Trophoblast cell (in vitro differentiated cells and primary cell): ENCODE measurements around the gene TMEM53.

ENCODE experiments used
- DNase-seq, 2 donors: peaks; one replicate each; pipeline ENCODE4 v3.0.0-alpha.2; 2016
- H2AFZ ChIP-seq: 2 replicates; pipeline ENCODE4 v1.6.1; 2013; ENCODE audit warnings: low read length, moderate library complexity, mild to moderate bottlenecking; ENCODE audit not compliant: insufficient read depth, poor library complexity
- H2AK5ac ChIP-seq: 2 replicates; pipeline ENCODE4 v1.6.1; 2013; ENCODE audit warnings: mild to moderate bottlenecking, low read length
- H2BK120ac ChIP-seq: 2 replicates; pipeline ENCODE4 v1.6.1; 2013; ENCODE audit warnings: low read length, mild to moderate bottlenecking, moderate library complexity; ENCODE audit not compliant: insufficient read depth, poor library complexity
- H2BK12ac ChIP-seq: 2 replicates; pipeline ENCODE4 v1.6.1; 2013; ENCODE audit warnings: mild to moderate bottlenecking, low read length, moderate library complexity
- H2BK5ac ChIP-seq: 2 replicates; pipeline ENCODE4 v1.6.1; 2013; ENCODE audit warnings: low read length, low read depth, moderate library complexity, mild to moderate bottlenecking; ENCODE audit not compliant: poor library complexity
- H3K14ac ChIP-seq: 2 replicates; pipeline ENCODE4 v1.6.1; 2013; ENCODE audit warnings: mild to moderate bottlenecking, low read length
- H3K18ac ChIP-seq: 2 replicates; pipeline ENCODE4 v1.6.1; 2013; ENCODE audit warnings: mild to moderate bottlenecking, low read length
- H3K23ac ChIP-seq: 2 replicates; pipeline ENCODE4 v1.6.1; 2013; ENCODE audit warnings: low read length
- H3K27ac ChIP-seq: 2 replicates; pipeline ENCODE4 v1.5.1; 2013; ENCODE audit warnings: low read depth, mild to moderate bottlenecking, inconsistent platforms, low read length, moderate library complexity
- H3K27me3 ChIP-seq: 2 replicates; pipeline ENCODE4 v1.6.1; 2013; ENCODE audit warnings: inconsistent platforms, mild to moderate bottlenecking, low read length, moderate library complexity; ENCODE audit not compliant: insufficient read depth
- H3K36me3 ChIP-seq, 2 experiments: 1 replicate in 1 of 2; 2 replicates in 1 of 2; pipeline ENCODE4 v1.6.1; 2013; ENCODE audit warnings: low read length in 2 of 2, mild to moderate bottlenecking in 2 of 2, moderate library complexity in 1 of 2; ENCODE audit not compliant: insufficient read depth in 2 of 2, control insufficient read depth in 1 of 2
- H3K4ac ChIP-seq: 2 replicates; pipeline ENCODE4 v1.6.1; 2013; ENCODE audit warnings: low read depth, mild to moderate bottlenecking, low read length, moderate library complexity
- H3K4me1 ChIP-seq, 2 experiments: 1 replicate in 1 of 2; 2 replicates in 1 of 2; pipeline ENCODE4 v1.6.1; 2013; ENCODE audit warnings: low read length in 2 of 2, mild to moderate bottlenecking in 2 of 2, moderate library complexity in 1 of 2; ENCODE audit not compliant: insufficient read depth in 2 of 2, control insufficient read depth in 1 of 2
- H3K4me2 ChIP-seq: 2 replicates; pipeline ENCODE4 v1.6.1; 2013; ENCODE audit warnings: inconsistent platforms, mild to moderate bottlenecking, low read length, moderate library complexity
- H3K4me3 ChIP-seq: 2 replicates; pipeline ENCODE4 v1.5.1; 2013; ENCODE audit warnings: mild to moderate bottlenecking, low read depth, low read length, inconsistent platforms
- H3K79me1 ChIP-seq: one replicate; pipeline ENCODE4 v1.6.1; 2013; ENCODE audit warnings: low read length
- H3K79me2 ChIP-seq: 2 replicates; pipeline ENCODE4 v1.6.1; 2013; ENCODE audit warnings: low read length, mild to moderate bottlenecking; ENCODE audit not compliant: control insufficient read depth, insufficient read depth, poor library complexity
- H3K9ac ChIP-seq: 2 replicates; pipeline ENCODE4 v1.6.1; 2013; ENCODE audit warnings: mild to moderate bottlenecking, low read length
- H3K9me3 ChIP-seq: 2 replicates; pipeline ENCODE4 v1.6.1; 2013; ENCODE audit warnings: low read depth, mild to moderate bottlenecking, control low read depth, inconsistent platforms, low read length; ENCODE audit not compliant: insufficient read depth
- H4K12ac ChIP-seq: 2 replicates; pipeline ENCODE4 v1.6.1; 2013; ENCODE audit warnings: low read depth, mild to moderate bottlenecking, low read length, moderate library complexity
- H4K8ac ChIP-seq: 2 replicates; pipeline ENCODE4 v1.6.1; 2013; ENCODE audit warnings: low read depth, mild to moderate bottlenecking, low read length, moderate library complexity
- H4K91ac ChIP-seq: one replicate; pipeline ENCODE4 v1.6.1; 2013; ENCODE audit warnings: low read depth, mild to moderate bottlenecking, low read length, moderate library complexity
- WGBS: extraction: QIAGEN DNeasy Blood & Tissue Kit; methylation state at CpG from one replicate; pipeline ENCODE4 v1.1.7; 2013; ENCODE audit warnings: missing lambda C conversion rate; ENCODE audit not compliant: insufficient read length, insufficient coverage; ENCODE audit errors: extremely low coverage; 5-methylcytosine and 5-hydroxymethylcytosine counted together

The TMEM53 gene

DNA sequence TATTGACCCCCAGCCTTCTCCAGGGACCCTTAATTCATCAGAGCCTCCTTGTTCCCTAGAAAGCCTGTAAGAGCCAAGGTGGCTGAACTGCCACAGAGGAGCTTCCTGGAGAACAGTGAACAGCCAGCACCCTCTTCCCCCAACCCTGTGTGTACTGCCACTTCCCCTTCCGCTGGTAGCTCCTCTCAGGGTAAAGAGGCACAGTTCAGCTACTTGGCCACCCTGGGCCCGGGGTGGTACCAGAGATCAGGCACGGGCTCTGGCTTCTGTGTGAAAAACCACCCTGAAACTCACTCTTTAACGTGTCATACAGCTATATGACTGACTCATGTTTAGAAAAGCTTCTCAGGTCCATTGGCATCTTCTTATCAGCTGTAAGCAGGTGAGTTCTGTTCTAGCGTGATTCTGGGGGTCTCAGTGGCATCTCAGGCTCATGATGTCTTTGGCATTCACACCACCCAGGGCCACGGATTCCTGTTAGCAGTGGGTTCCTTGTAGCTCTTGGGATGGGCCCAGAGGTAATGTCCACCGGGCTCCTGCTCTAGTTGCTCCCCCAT is 22.6 kb upstream of the TMEM53 start:
- Histone ChIP-seq H2AFZ (no peak overlapping the region), H3K23ac (no peak overlapping the region)

GRCh38 chr1:44696101-44696500 is 21.8 kb upstream of the TMEM53 start:
- Histone ChIP-seq H3K18ac (no peak overlapping the region), H2BK12ac (no peak overlapping the region), H3K79me2 (no peaks in the 10 kb centered on the region), H2AK5ac (no peak overlapping the region), H3K4me1 (no peaks in the 10 kb centered on the region), H4K8ac (no peak overlapping the region), H3K23ac (no peak overlapping the region), H2BK5ac (no peak overlapping the region), H3K4me2 (no peak overlapping the region), H3K36me3 (no peaks in the 10 kb centered on the region), H3K4me3 (no peak overlapping the region), H2BK120ac (no peak overlapping the region), H3K4ac (no peak overlapping the region), H3K27ac (no peak overlapping the region), H3K9ac (no peak overlapping the region), H2AFZ (no peak overlapping the region), H3K14ac (no peak overlapping the region), H3K27me3 (no peaks in the 10 kb centered on the region), H3K9me3 (no peaks in the 10 kb centered on the region), H4K12ac (no peak overlapping the region), H4K91ac (no peak overlapping the region), H3K79me1 (no peaks in the 10 kb centered on the region)
- DNase-seq, result no peak
- no CpG with 5 or more reads among the region's 3 CpGs for WGBS

More for the DNA sequence above, 22.6 kb upstream of the TMEM53 start:
- Histone ChIP-seq H4K8ac (no peak overlapping the region), H3K27ac (no peak overlapping the region), H3K4me2 (no peak overlapping the region), H2BK120ac (no peak overlapping the region), H3K4me1 (no peaks in the 10 kb centered on the region), H4K91ac (no peak overlapping the region), H3K14ac (no peak overlapping the region), H3K79me2 (no peaks in the 10 kb centered on the region), H3K18ac (no peak overlapping the region), H2AK5ac (no peak overlapping the region), H3K9ac (no peak overlapping the region), H3K27me3 (no peaks in the 10 kb centered on the region), H3K4ac (no peak overlapping the region), H4K12ac (no peak overlapping the region), H3K36me3 (no peaks in the 10 kb centered on the region), H3K9me3 (no peaks in the 10 kb centered on the region), H3K4me3 (no peak overlapping the region), H2BK5ac (no peak overlapping the region), H3K79me1 (no peaks in the 10 kb centered on the region), H2BK12ac (no peak overlapping the region)
- WGBS, result no CpG with 5 or more reads among the region's 7 CpGs
- no peak for DNase-seq

- no peak overlapping the region for H2BK120ac ChIP-seq
- no peak overlapping the region for H4K91ac ChIP-seq
- no peaks in the 10 kb centered on the region for H3K36me3 ChIP-seq
- H3K4me1 ChIP-seq, result no peaks in the 10 kb centered on the region
- H2AFZ ChIP-seq, result no peak overlapping the region
- H3K4ac ChIP-seq, result no peak overlapping the region
- no peak overlapping the region for H2BK5ac ChIP-seq
- H3K27me3 ChIP-seq, result no peaks in the 10 kb centered on the region
- no peak overlapping the region for H3K18ac ChIP-seq
- H3K23ac ChIP-seq, result no peak overlapping the region
- no peak overlapping the region for H2AK5ac ChIP-seq
- no peak overlapping the region for H3K27ac ChIP-seq
- H3K9me3 ChIP-seq, result no peaks in the 10 kb centered on the region
- no CpG with 5 or more reads among the region's 4 CpGs for WGBS
- no peak overlapping the region for H4K8ac ChIP-seq
- no peaks in the 10 kb centered on the region for H3K79me2 ChIP-seq
- H4K12ac ChIP-seq, result no peak overlapping the region
- H2BK12ac ChIP-seq, result no peak overlapping the region
- H3K79me1 ChIP-seq, result no peaks in the 10 kb centered on the region
- no peak for DNase-seq
- H3K4me2 ChIP-seq, result no peak overlapping the region
- H3K4me3 ChIP-seq, result no peak overlapping the region
- H3K9ac ChIP-seq, result no peak overlapping the region
- H3K14ac ChIP-seq, result no peak overlapping the region
Measured at GRCh38 chr1:44695671-44696070, 21.4 kb upstream of the TMEM53 start.

DNA sequence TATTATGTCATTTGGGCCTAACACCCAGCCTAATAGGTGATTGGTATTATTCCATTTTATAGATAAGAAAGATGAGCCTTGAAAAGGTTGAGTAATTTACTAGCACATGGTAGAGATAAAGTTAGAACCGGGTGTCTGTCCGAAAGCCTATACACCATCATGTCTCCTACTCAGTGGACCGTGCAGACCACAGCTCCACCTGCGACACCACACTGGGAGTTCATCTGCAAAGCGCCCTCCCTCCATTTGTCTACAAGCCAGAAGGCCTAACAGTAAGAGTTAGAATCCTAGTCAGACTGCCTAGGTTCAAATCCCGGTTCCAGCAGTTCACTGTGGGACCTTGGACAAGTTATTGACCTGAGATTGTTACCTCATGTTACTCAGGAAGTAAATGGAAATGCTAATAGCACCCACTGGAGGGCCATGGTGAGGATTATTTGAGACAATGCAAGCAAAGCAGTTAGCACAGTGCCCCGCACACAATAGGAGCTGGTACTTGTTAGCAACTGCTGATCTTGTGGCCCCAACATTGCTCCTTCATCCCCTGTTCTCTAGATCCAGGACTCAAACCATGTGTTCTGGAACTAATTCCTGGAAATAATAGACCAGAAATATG is 20.7 kb upstream of the TMEM53 start:
- Histone ChIP-seq H3K4ac (no peak overlapping the region), H4K12ac (no peak overlapping the region), H3K79me2 (no peaks in the 10 kb centered on the region), H3K27ac (no peak overlapping the region), H2AK5ac (no peak overlapping the region), H3K9me3 (no peaks in the 10 kb centered on the region), H3K23ac (no peak overlapping the region), H2AFZ (no peak overlapping the region), H2BK12ac (no peak overlapping the region), H3K4me1 (no peaks in the 10 kb centered on the region), H3K18ac (no peak overlapping the region), H3K4me2 (no peak overlapping the region), H3K27me3 (no peaks in the 10 kb centered on the region), H3K9ac (no peak overlapping the region), H3K36me3 (no peaks in the 10 kb centered on the region), H2BK5ac (no peak overlapping the region), H2BK120ac (no peak overlapping the region), H4K91ac (no peak overlapping the region), H3K79me1 (no peaks in the 10 kb centered on the region), H3K4me3 (no peak overlapping the region), H4K8ac (no peak overlapping the region), H3K14ac (no peak overlapping the region)
- no peak for DNase-seq
- no CpG with 5 or more reads among the region's 7 CpGs for WGBS
